GM12892 (cell line): ENCODE measurements around the gene UBA52.

Experiments
- POLR2A ChIP-seq: IDR thresholded peaks from 2 replicates; pipeline ENCODE4 v1.6.1; 2011; ENCODE audit warnings: low read depth, low read length, control low read depth
- POLR2AphosphoS5 ChIP-seq: IDR thresholded peaks from 2 replicates; pipeline ENCODE4 v1.6.1; 2011; ENCODE audit warnings: low read depth, low read length, control low read depth
- TAF1 ChIP-seq: IDR thresholded peaks from 2 replicates; pipeline ENCODE4 v1.6.1; 2011; ENCODE audit warnings: low read depth, mild to moderate bottlenecking, control low read depth, low read length, borderline replicate concordance

DNA sequence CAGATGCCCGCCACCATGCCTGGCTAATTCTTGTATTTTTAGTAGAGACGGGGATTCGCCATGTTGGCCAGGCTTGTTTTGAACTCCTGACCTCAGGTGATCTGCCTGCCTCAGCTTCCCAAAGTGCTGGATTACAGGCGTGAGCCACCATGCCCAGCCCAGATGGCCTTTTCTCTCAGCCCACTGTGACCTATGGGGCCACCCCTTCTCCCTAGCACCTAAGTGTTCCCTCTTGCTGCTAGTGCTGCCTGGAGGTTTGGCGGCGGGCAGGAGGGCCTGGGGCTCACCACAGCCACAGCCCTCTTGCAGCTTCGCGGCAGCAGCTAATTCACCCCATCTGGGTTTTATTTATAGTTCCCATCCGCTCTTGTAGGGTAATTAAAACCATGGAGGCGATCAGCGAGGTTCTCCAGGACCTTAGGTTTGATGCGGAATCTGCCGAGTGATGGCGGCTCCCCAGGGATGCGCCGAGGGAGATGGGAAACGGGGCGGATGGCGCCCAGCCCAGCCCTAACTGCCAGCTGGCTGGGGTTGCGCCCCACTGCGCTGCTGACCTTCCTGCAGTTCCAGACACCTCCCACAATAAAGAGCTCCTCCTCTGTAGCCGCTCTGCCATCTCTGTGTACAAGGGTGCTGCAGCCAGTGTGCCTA, 20.2 kb downstream of the UBA52 start:
- TF ChIP-seq POLR2A (no peak), POLR2AphosphoS5 (no peak), TAF1 (no peak)
